ENCODE results near the gene ANTXRL.

DNA sequence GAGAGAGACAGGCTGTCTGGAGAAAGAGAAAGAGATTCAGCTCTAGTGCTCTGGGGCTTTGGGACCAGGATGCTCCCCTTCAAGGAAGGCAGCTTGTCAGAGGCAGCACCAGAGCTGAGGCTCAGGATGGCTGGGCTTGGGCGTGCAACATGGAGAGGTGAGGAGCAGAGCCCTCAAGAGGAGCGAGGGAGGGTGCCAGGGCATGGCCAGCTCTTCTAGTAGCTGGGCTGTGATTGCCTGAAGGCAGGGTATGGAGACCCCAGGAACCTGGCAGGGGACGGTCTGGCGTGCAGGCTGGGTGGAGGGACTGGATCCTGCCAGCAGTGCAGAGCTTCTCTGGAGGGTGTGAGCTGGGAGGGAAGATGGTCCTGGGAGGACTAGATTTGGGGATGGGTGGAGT lies 40.2 kb downstream of the ANTXRL start:
- TF ChIP-seq REST (IDR thresholded peaks at IDR 0.05; ENCODE audit: insufficient read depth in 1 of 2, low read depth in 2 of 2, low read length in 1 of 2) (no peak), CTCF (IDR thresholded peaks at IDR 0.05) (no peak), POLR2AphosphoS5 (IDR thresholded peaks at IDR 0.05; ENCODE audit: low read depth, low read length) (no peak), TCF7L2 (IDR thresholded peaks at IDR 0.05; ENCODE audit: low read depth, low read length) (no peak)
